Lung (tissue), 12 donors: Measurements from ENCODE around the gene ACRBP. TPM values are rescaled to one million over a fixed set of nuclear protein-coding genes. Genes with fewer than 3 reads are reported as not detected.

ENCODE experiments used
- ATAC-seq: fragments of 200-7000 bp; cut with Tn5 transposase; one replicate; pipeline ENCODE4 v1.9.1; 2020; ENCODE audit warnings: moderate number of reproducible peaks; ENCODE audit not compliant: insufficient read depth, low FRiP score
- DNase-seq, 3 donors: peaks; one replicate each; pipeline ENCODE4 v3.0.0-alpha.2; 2013 to 2017
- H3K27ac ChIP-seq, 2 donors: one replicate each; pipeline ENCODE4 v1.5.1; 2013; ENCODE audit warnings: mild to moderate bottlenecking in 2 of 2, moderate library complexity in 2 of 2, control low read depth in 1 of 2, inconsistent platforms in 1 of 2, low read depth in 1 of 2, low read length in 1 of 2
- H3K27me3 ChIP-seq, 3 donors: one replicate each; pipeline ENCODE4 v1.5.1; 2013; ENCODE audit warnings: low read length in 2 of 3; ENCODE audit not compliant: control insufficient read depth in 3 of 3, insufficient read depth in 3 of 3
- H3K36me3 ChIP-seq, 4 donors: one replicate each; pipeline ENCODE4 v1.5.1; 2013; ENCODE audit warnings: low read length in 4 of 4, mild to moderate bottlenecking in 1 of 4, moderate library complexity in 1 of 4; ENCODE audit not compliant: control insufficient read depth in 4 of 4, insufficient read depth in 4 of 4
- H3K4me1 ChIP-seq, 5 donors: one replicate each; pipeline ENCODE4 v1.5.1; 2013; ENCODE audit warnings: low read length in 5 of 5, mild to moderate bottlenecking in 2 of 5, moderate library complexity in 1 of 5; ENCODE audit not compliant: control insufficient read depth in 5 of 5, insufficient read depth in 5 of 5
- H3K4me3 ChIP-seq: one replicate; pipeline ENCODE4 v1.5.1; 2013; ENCODE audit warnings: mild to moderate bottlenecking, control low read depth, moderate library complexity
- H3K9ac ChIP-seq, 2 donors: one replicate each; pipeline ENCODE4 v1.5.1; 2013; ENCODE audit warnings: low read length in 2 of 2, control low read depth in 1 of 2; ENCODE audit not compliant: insufficient read depth in 1 of 2
- H3K9me3 ChIP-seq, 4 donors: one replicate each; pipeline ENCODE4 v1.5.1; 2013; ENCODE audit warnings: low read length in 3 of 4, mild to moderate bottlenecking in 1 of 4, moderate library complexity in 1 of 4; ENCODE audit not compliant: control insufficient read depth in 4 of 4, insufficient read depth in 3 of 4
- WGBS, 2 donors: extraction: QIAGEN DNeasy Blood & Tissue Kit; methylation state at CpG; one replicate each; pipeline ENCODE4 v1.1.7; 2013; 5-methylcytosine and 5-hydroxymethylcytosine counted together
- polyA plus RNA-seq, 2 donors: library from polyadenylated mRNA; stranded (reverse); fragments of 200-250 nt; gene quantifications; one replicate each; pipeline ENCODE4 v1.2.1, GENCODE V29; 2013
- total RNA-seq, 2 donors: library from RNA; depleted of rRNA in 1 of 2; stranded (reverse); fragments of >200 nt in 1 of 2; gene quantifications; one replicate each; pipeline ENCODE4 v1.2.1, GENCODE V29; 2014 to 2021
- TF ChIP-seq, protein P1 (sequence below): IDR thresholded peaks from 2 replicates; pipeline ENCODE4 v1.5.1; 2012; ENCODE audit warnings: mild to moderate bottlenecking; ENCODE audit errors: control extremely low read depth, extremely low read depth
- donor health status: control.
- donor health status: control.
- donor health status: Bipolar disorder and iron deficiency.
- donor health status: healthy.
- donor health status: DM: yes; HTN: yes; CAD: no.

ACRBP gene
- total and polyA plus RNA-seq, 4 donors = 0.93 to 8.7 (median 3.8) TPM

DNA sequence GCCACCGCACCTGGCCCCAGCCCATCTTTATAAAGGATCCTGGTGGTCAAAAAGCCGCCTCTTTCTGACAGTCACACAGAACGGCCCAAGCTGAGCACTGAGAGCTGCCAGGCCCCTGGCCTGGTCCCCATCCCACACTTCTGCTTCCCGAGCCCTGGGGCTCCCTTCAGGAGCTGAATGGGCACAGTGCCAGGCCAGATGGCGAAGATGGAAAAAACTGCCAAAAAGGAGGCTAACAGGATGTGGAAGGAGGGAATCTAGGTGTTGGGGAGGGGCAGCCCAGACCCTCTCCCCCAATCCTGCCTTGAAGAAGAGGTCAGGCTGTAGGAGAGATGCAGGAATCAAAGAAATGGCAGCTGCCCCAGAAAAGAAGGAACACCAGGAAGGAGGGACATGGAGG, 16.5 kb downstream of the ACRBP start:
- Histone ChIP-seq H3K27me3 (peaks cover 0 to 2% (median 0%) of the 10 kb centered on the region in 3 donors), H3K9ac (no peak overlapping the region), H3K4me1 (peaks cover 0 to 22% (median 0%) of the 10 kb centered on the region in 5 donors), H3K36me3 (no peaks in the 10 kb centered on the region), H3K4me3 (no peak overlapping the region), H3K27ac (peak overlapping the region in 1 of 2 donors; percentile 24), H3K9me3 (no peaks in the 10 kb centered on the region)
- DNase-seq (peak; percentile 48 to 57 (median 48)), ATAC-seq (no peak)
- TF ChIP-seq, protein P1, sequence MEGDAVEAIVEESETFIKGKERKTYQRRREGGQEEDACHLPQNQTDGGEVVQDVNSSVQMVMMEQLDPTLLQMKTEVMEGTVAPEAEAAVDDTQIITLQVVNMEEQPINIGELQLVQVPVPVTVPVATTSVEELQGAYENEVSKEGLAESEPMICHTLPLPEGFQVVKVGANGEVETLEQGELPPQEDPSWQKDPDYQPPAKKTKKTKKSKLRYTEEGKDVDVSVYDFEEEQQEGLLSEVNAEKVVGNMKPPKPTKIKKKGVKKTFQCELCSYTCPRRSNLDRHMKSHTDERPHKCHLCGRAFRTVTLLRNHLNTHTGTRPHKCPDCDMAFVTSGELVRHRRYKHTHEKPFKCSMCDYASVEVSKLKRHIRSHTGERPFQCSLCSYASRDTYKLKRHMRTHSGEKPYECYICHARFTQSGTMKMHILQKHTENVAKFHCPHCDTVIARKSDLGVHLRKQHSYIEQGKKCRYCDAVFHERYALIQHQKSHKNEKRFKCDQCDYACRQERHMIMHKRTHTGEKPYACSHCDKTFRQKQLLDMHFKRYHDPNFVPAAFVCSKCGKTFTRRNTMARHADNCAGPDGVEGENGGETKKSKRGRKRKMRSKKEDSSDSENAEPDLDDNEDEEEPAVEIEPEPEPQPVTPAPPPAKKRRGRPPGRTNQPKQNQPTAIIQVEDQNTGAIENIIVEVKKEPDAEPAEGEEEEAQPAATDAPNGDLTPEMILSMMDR = no peak
- WGBS, 2 donors = 60 to 83% methylated on average over 5 of the region's 5 CpGs

DNA sequence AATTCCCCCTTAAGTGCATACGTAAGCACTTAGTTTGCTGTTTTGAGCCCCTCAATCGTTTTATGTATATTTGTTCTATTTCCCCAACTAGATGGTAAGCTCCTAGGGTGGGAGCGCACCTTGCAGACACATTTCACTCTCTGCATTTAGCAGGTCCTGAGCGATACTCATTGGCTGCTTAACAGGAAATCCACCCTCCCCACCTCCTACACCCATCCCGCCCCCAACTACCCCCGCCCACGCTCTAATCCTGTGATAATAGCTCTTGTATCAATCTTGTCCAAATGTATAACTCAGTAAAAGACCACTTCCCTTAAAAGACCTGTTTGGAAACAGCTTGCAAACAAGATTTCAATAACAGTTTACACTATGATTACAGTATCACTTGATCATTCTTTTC, 19.6 kb downstream of the ACRBP start:
- WGBS, 2 donors = 29 to 50% methylated on average over 7 of the region's 7 CpGs
- H3K27me3 ChIP-seq = peaks cover 0 to 2% (median 0%) of the 10 kb centered on the region in 3 donors
- H3K9me3 ChIP-seq = no peaks in the 10 kb centered on the region
- peak in 2 of 3 donors; percentile 56 to 73 for DNase-seq
- TF ChIP-seq, protein P1 = no peak
- H3K4me3 ChIP-seq = no peak overlapping the region
- ATAC-seq = no peak
- H3K9ac ChIP-seq = no peak overlapping the region
- no peak overlapping the region for H3K27ac ChIP-seq
- H3K4me1 ChIP-seq = peaks cover 0 to 16% (median 0%) of the 10 kb centered on the region in 5 donors
- no peaks in the 10 kb centered on the region for H3K36me3 ChIP-seq

DNA sequence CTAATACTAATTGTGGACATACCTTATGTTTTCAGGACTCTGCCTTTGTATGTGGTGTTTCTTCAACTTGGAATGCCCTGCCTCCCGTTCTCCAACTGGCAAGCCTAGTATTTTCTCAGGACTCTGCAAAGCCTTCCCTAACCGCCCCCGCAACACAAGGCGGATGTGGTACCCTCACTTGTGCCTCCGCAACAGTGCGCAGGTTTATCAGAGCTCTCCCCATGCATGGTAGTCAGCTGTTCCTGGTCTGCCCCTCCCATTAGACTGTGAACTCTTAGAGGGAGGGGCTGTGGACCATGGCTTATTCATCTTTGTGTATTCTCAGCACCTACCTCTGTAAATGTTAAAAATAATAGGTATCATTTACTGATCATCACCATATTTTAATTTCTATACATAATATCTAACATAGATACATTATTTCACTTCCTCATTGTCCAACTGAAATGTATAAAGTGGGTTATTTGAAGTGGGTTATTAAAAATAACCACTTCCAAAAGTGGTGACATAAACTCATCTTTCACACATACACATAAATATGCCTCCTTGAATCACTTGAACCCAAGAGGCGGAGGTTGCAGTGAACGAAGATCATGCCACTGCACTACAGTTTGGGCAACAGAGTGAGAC, 20.5 kb downstream of the ACRBP start:
- no peak for DNase-seq
- H3K36me3 ChIP-seq = no peaks in the 10 kb centered on the region
- H3K27ac ChIP-seq = no peak overlapping the region
- peaks cover 0 to 9% (median 0%) of the 10 kb centered on the region in 5 donors for H3K4me1 ChIP-seq
- H3K4me3 ChIP-seq = no peak overlapping the region
- 83 to 84% methylated on average over 8 of the region's 8 CpGs for WGBS, 2 donors
- no peak overlapping the region for H3K9ac ChIP-seq
- TF ChIP-seq, protein P1 = no peak
- peaks cover 0 to 2% (median 0%) of the 10 kb centered on the region in 3 donors for H3K27me3 ChIP-seq
- ATAC-seq = no peak
- H3K9me3 ChIP-seq = no peaks in the 10 kb centered on the region

DNA sequence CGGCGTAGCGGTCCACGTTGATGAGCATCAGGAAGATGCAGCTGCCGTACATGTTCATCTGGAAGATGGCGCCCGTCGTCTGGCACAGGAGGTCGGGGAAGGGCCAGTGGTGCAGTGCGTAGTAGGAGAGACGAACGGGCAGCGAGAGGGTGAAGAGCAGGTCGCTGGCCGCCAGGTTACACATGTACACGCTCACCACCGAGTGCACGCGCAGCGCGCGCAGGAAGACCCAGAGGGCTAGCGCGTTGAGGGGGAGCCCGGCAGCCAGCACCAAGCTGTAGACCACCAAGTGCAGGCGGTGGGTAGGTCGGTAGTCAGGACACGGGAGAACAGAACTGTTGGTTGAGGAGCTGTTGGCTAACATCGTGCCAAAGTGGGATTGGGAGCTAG, 26.4 kb downstream of the ACRBP start:
- DNase-seq (no peak), ATAC-seq (no peak)
- no peaks in the 10 kb centered on the region for H3K9me3 ChIP-seq
- no peak overlapping the region for H3K4me3 ChIP-seq
- TF ChIP-seq, protein P1 = no peak
- H3K4me1 ChIP-seq = peaks cover 0 to 29% (median 10%) of the 10 kb centered on the region in 5 donors
- no peak overlapping the region for H3K27ac ChIP-seq
- no peaks in the 10 kb centered on the region for H3K36me3 ChIP-seq
- H3K27me3 ChIP-seq = no peaks in the 10 kb centered on the region
- 81 to 86% methylated on average over 29 of the region's 29 CpGs for WGBS, 2 donors
- H3K9ac ChIP-seq = no peak overlapping the region
